Osteoblast (primary cell): ENCODE measurements around the gene FAXDC2. TPM values are rescaled to one million over a fixed set of nuclear protein-coding genes. Genes with fewer than 3 reads are reported as not detected.

ENCODE experiments used
- DNase-seq: peaks from one replicate; pipeline ENCODE4 v3.0.0; 2011; ENCODE audit warnings: low spot score, mixed read lengths; ENCODE audit not compliant: insufficient read length; ENCODE audit errors: missing footprints
- H2AFZ ChIP-seq: 2 replicates; pipeline ENCODE4 v1.6.0; 2011; ENCODE audit warnings: mild to moderate bottlenecking, low read length
- H3K27ac ChIP-seq: 2 replicates; pipeline ENCODE4 v1.5.1; 2011; ENCODE audit warnings: mild to moderate bottlenecking, low read depth, low read length, moderate library complexity
- H3K27me3 ChIP-seq: 2 replicates; pipeline ENCODE4 v1.6.0; 2012; ENCODE audit warnings: mild to moderate bottlenecking, control low read depth, inconsistent platforms, low read length, moderate library complexity; ENCODE audit not compliant: insufficient read depth
- H3K36me3 ChIP-seq: 2 replicates; pipeline ENCODE4 v1.5.1; 2011; ENCODE audit warnings: mild to moderate bottlenecking, low read length, control low read depth, moderate library complexity; ENCODE audit not compliant: insufficient read depth
- H3K4me1 ChIP-seq: 2 replicates; pipeline ENCODE4 v1.5.1; 2011; ENCODE audit warnings: mild to moderate bottlenecking, low read length, control low read depth, moderate library complexity; ENCODE audit not compliant: insufficient read depth
- H3K4me2 ChIP-seq: 2 replicates; pipeline ENCODE4 v1.6.0; 2011; ENCODE audit warnings: mild to moderate bottlenecking, low read length; ENCODE audit not compliant: insufficient read depth
- H3K4me3 ChIP-seq: fragments of 200-600 bp; sonication (generic); 3 replicates; pipeline ENCODE4 v1.5.1; 2012; ENCODE audit warnings: mild to moderate bottlenecking, low read length, inconsistent platforms; ENCODE audit not compliant: insufficient read depth
- H3K79me2 ChIP-seq: 2 replicates; pipeline ENCODE4 v1.6.0; 2012; ENCODE audit warnings: mild to moderate bottlenecking, low read length, control low read depth, inconsistent platforms; ENCODE audit not compliant: insufficient read depth
- H3K9me3 ChIP-seq: 2 replicates; pipeline ENCODE4 v1.5.1; 2011; ENCODE audit warnings: low read depth, low read length, control low read depth
- H4K20me1 ChIP-seq: 2 replicates; pipeline ENCODE4 v1.6.0; 2012; ENCODE audit warnings: mild to moderate bottlenecking, low read length, control low read depth; ENCODE audit not compliant: insufficient read depth
- CTCF ChIP-seq: IDR thresholded peaks from 2 replicates; pipeline ENCODE4 v1.5.1; 2011; ENCODE audit warnings: mild to moderate bottlenecking, low read depth, low read length, moderate library complexity; ENCODE audit errors: extremely low read depth
- total RNA-seq: library from RNA; depleted of rRNA; stranded (reverse); fragments of >200 nt; gene quantifications from 2 replicates; pipeline ENCODE4 v1.2.3, GENCODE V29; 2012

FAXDC2 gene
- total RNA-seq, 1 donor = 13.8 TPM

GRCh38 chr5:154820383-154820782 is 30.0 kb downstream of the FAXDC2 start:
- Histone ChIP-seq H3K27ac (no peak overlapping the region), H3K79me2 (no peaks in the 10 kb centered on the region), H2AFZ (no peak overlapping the region), H3K36me3 (peaks cover 70% of the 10 kb centered on the region), H3K27me3 (no peaks in the 10 kb centered on the region), H3K9me3 (no peaks in the 10 kb centered on the region), H3K4me3 (no peak overlapping the region), H3K4me1 (no peaks in the 10 kb centered on the region), H4K20me1 (no peaks in the 10 kb centered on the region), H3K4me2 (no peak overlapping the region)
- DNase-seq = no peak
- no peak for TF ChIP-seq CTCF

- no peak overlapping the region for H3K4me3 ChIP-seq
- peaks cover 5% of the 10 kb centered on the region for H3K79me2 ChIP-seq
- H3K36me3 ChIP-seq = peaks cover 75% of the 10 kb centered on the region
- no peak overlapping the region for H3K4me2 ChIP-seq
- no peaks in the 10 kb centered on the region for H3K27me3 ChIP-seq
- no peaks in the 10 kb centered on the region for H4K20me1 ChIP-seq
- H2AFZ ChIP-seq = no peak overlapping the region
- no peaks in the 10 kb centered on the region for H3K4me1 ChIP-seq
- TF ChIP-seq CTCF = no peak
- DNase-seq = no peak
- H3K9me3 ChIP-seq = no peaks in the 10 kb centered on the region
- H3K27ac ChIP-seq = no peak overlapping the region
Measured at GRCh38 chr5:154819546-154819945, 30.9 kb downstream of the FAXDC2 start.

GRCh38 chr5:154818471-154819116 is 31.8 kb downstream of the FAXDC2 start:
- no peaks in the 10 kb centered on the region for H3K4me1 ChIP-seq
- no peak overlapping the region for H3K4me3 ChIP-seq
- H3K9me3 ChIP-seq = no peaks in the 10 kb centered on the region
- peaks cover 9% of the 10 kb centered on the region for H3K79me2 ChIP-seq
- DNase-seq = no peak
- no peaks in the 10 kb centered on the region for H3K27me3 ChIP-seq
- TF ChIP-seq CTCF = no peak
- no peak overlapping the region for H3K27ac ChIP-seq
- no peaks in the 10 kb centered on the region for H4K20me1 ChIP-seq
- H2AFZ ChIP-seq = no peak overlapping the region
- no peak overlapping the region for H3K4me2 ChIP-seq
- H3K36me3 ChIP-seq = peaks cover 76% of the 10 kb centered on the region

- Histone ChIP-seq H3K4me3 (no peak overlapping the region), H3K27me3 (no peaks in the 10 kb centered on the region), H3K9me3 (no peaks in the 10 kb centered on the region), H3K4me2 (no peak overlapping the region), H2AFZ (no peak overlapping the region), H3K79me2 (peaks cover 16% of the 10 kb centered on the region), H4K20me1 (peaks cover 3% of the 10 kb centered on the region), H3K27ac (no peak overlapping the region), H3K4me1 (no peaks in the 10 kb centered on the region), H3K36me3 (peaks cover 78% of the 10 kb centered on the region)
- TF ChIP-seq CTCF = no peak
- DNase-seq = no peak
Measured at GRCh38 chr5:154817815-154818214, 32.6 kb downstream of the FAXDC2 start.
